CD8-positive, alpha-beta memory T cell (primary cell): Measurements from ENCODE around the gene TMEM63B. TPM values are rescaled to one million over a fixed set of nuclear protein-coding genes. Genes with fewer than 3 reads are reported as not detected.
"Not testable (repeated sequence)": the region's sequence is repeated elsewhere in the genome, so short reads cannot be mapped to it uniquely, and the experiment has no call there.

Source experiments
- CTCF ChIA-PET: fragments of 350-600 bp; sonication (Branson Sonifier 250); formaldehyde crosslinking; loops from one replicate; lab custom pipeline; 2021; ENCODE audit warnings: antibody characterized with exemption; lab: Charles Lee
- POLR2A ChIA-PET: fragments of 350-600 bp; sonication (Branson Sonifier 250); formaldehyde crosslinking; loops from one replicate; lab custom pipeline; 2021; ENCODE audit warnings: antibody characterized with exemption; lab: Charles Lee
- DNase-seq, 5 donors: peaks; one replicate each; pipeline versions ENCODE4 v3.0.0 to v3.0.0-alpha.2; 2020 to 2022; ENCODE audit warnings: mixed read lengths in 1 of 5
- H3K27ac ChIP-seq: one replicate; pipeline ENCODE4 v1.7.0; 2013; ENCODE audit warnings: low read depth, mild to moderate bottlenecking, low read length, moderate library complexity
- H3K27me3 ChIP-seq: 2 replicates; pipeline ENCODE4 v1.7.0; 2013; ENCODE audit warnings: low read length, mild to moderate bottlenecking; ENCODE audit not compliant: insufficient read depth, poor library complexity, severe bottlenecking
- H3K36me3 ChIP-seq: 2 replicates; pipeline ENCODE4 v1.7.0; 2013; ENCODE audit warnings: mild to moderate bottlenecking, low read length, moderate library complexity; ENCODE audit not compliant: insufficient read depth
- H3K4me1 ChIP-seq: 2 replicates; pipeline ENCODE4 v1.7.0; 2013; ENCODE audit warnings: mild to moderate bottlenecking, low read length, moderate library complexity; ENCODE audit not compliant: insufficient read depth
- H3K4me3 ChIP-seq: 2 replicates; pipeline ENCODE4 v1.7.0; 2013; ENCODE audit warnings: mild to moderate bottlenecking, low read length
- H3K9me3 ChIP-seq: 2 replicates; pipeline ENCODE4 v1.7.0; 2013; ENCODE audit warnings: mild to moderate bottlenecking, low read length
- H3K27ac Mint-ChIP-seq, 8 donors: one replicate each; pipeline ENCODE4 v1.8.0; 2020 to 2021; ENCODE audit warnings: mixed read lengths in 8 of 8, mild to moderate bottlenecking in 6 of 8, inconsistent platforms in 3 of 8, moderate library complexity in 3 of 8
- H3K27me3 Mint-ChIP-seq, 2 donors: one replicate each; pipeline ENCODE4 v1.8.0; 2020 to 2021; ENCODE audit warnings: mixed read lengths in 2 of 2, mild to moderate bottlenecking in 1 of 2, moderate library complexity in 1 of 2
- H3K36me3 Mint-ChIP-seq, 3 donors: one replicate each; pipeline ENCODE4 v1.8.0; 2020 to 2021; ENCODE audit warnings: mixed read lengths in 3 of 3, inconsistent platforms in 1 of 3, mild to moderate bottlenecking in 1 of 3
- H3K4me1 Mint-ChIP-seq, 3 donors: one replicate each; pipeline ENCODE4 v1.8.0; 2020 to 2021; ENCODE audit warnings: mixed read lengths in 3 of 3, inconsistent platforms in 1 of 3, mild to moderate bottlenecking in 1 of 3
- H3K4me3 Mint-ChIP-seq, 7 donors: one replicate each; pipeline ENCODE4 v1.8.0; 2020 to 2021; ENCODE audit warnings: mixed read lengths in 7 of 7, mild to moderate bottlenecking in 6 of 7, moderate library complexity in 4 of 7, inconsistent platforms in 2 of 7
- H3K9me3 Mint-ChIP-seq, 5 donors: one replicate each; pipeline ENCODE4 v1.8.0; 2020 to 2022; ENCODE audit warnings: mixed read lengths in 5 of 5, mild to moderate bottlenecking in 3 of 5, moderate library complexity in 2 of 5, inconsistent platforms in 1 of 5
- polyA plus RNA-seq: library from polyadenylated mRNA; unstranded; fragments of 300-500 nt; fragmentation: Illumina TruSeq; gene quantifications from one replicate; pipeline ENCODE4 v1.2.3, GENCODE V29; 2021
- total RNA-seq, 2 experiments: library from RNA; stranded (reverse); gene quantifications; one replicate each; pipeline ENCODE4 v1.2.3, GENCODE V29; 2021

Gene TMEM63B
- total and polyA plus RNA-seq, 3 experiments from 2014 or later: 1.9 to 20.3 (median 18.4) TPM

DNA sequence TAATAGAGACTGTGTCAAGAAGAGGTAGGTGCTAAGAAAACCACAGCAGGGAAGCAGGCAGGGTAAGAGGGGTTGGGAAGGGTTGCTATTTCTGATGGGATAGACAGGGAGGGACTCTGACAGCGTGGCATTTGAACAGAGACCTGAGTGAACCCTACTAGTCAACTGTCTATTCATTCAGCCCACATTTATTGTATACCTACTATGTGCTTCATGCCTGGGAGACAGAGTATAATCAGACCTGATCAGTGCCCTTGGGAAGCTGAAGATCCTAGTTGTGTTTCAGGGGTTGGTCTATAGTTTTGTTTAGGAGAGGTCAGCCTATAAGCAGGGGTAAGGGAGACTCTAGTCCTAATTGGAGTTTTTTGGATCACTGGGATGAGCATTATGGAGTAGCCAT lies 16.4 kb downstream of the TMEM63B start:
- Histone ChIP-seq H3K27me3 (no peaks in the 10 kb centered on the region), H3K4me1 (no peaks in the 10 kb centered on the region), H3K4me3 (no peak overlapping the region), H3K9me3 (no peaks in the 10 kb centered on the region), H3K27ac (no peak overlapping the region), H3K36me3 (peaks cover 27% of the 10 kb centered on the region)
- Mint-ChIP-seq H3K4me3 (no peak overlapping the region), H3K36me3 (peaks cover 6 to 77% (median 11%) of the 10 kb centered on the region in 3 donors), H3K27ac (peak overlapping the region in 5 of 8 donors; percentile 0 to 62 (median 40)), H3K27me3 (no peaks in the 10 kb centered on the region), H3K9me3 (no peaks in the 10 kb centered on the region), H3K4me1 (peaks cover 0 to 2% (median 0%) of the 10 kb centered on the region in 3 donors)
- POLR2A ChIA-PET: no interaction called here
- no peak for DNase-seq
- CTCF ChIA-PET: interaction anchor here (1.0 to 1.4 kb wide), 2 partner anchors 13 to 46 kb away, joined by 3 to 6 read pairs; no protein-coding TSS in a partner anchor

DNA sequence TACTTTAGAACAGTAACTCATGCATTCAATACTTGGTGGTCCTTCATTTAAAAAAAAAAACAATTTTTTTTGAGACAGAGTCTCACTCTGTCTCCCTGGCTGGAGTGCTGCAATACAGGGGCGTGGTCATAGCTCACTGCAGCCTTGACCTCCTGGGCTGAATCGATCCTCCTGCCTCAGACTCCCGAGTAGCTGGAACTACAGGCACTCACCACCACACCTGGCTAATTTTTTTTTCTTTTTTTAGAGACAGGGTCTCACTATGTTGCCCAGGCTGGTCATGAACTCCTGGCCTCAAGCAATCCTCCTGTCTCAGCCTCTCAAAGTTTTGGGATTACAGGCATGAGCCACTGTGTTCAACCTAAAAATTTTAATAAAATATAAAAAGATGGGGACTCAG lies 17.2 kb downstream of the TMEM63B start:
- not testable (repeated sequence) for H3K4me1 ChIP-seq, H3K27me3 ChIP-seq, H3K4me3 Mint-ChIP-seq, H3K9me3 ChIP-seq, H3K4me3 ChIP-seq, H3K4me1 Mint-ChIP-seq, H3K9me3 Mint-ChIP-seq, DNase-seq, H3K27ac ChIP-seq, H3K27ac Mint-ChIP-seq, H3K27me3 Mint-ChIP-seq
- H3K36me3 ChIP-seq: peaks cover 35% of the 10 kb centered on the region
- ChIA-PET POLR2A (interaction anchor here (0.6 kb wide), 1 partner anchor 16 kb away, joined by 7 read pairs; no protein-coding TSS in a partner anchor), CTCF (interaction anchor here (0.8 to 1.0 kb wide), 2 partner anchors 12 to 23 kb away, joined by 3 read pairs; no protein-coding TSS in a partner anchor)
- peaks cover 11 to 80% (median 11%) of the 10 kb centered on the region in 3 donors for H3K36me3 Mint-ChIP-seq

DNA sequence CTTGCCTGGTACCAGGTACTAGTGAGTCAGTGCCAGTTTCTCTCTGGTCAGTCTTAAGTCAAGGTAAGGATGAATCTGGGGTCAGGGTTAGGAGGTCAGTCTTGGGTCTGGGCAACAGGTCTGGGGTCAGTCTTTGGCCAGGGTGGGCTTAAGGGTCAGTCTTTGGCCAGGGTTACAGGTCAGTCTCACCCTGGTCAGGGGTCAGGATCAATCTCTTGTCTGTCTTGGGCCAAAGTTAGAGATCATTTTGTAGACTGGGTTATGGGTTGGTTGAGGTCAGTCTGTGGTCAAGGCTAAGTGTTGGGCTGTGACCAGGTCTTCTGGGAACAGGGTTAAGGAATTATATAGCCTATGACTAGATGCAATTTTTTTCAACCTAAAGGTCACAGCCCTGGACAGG lies 18.5 kb downstream of the TMEM63B start:
- peaks cover 6 to 75% (median 9%) of the 10 kb centered on the region in 3 donors for H3K36me3 Mint-ChIP-seq
- no peaks in the 10 kb centered on the region for H3K27me3 ChIP-seq
- H3K27me3 Mint-ChIP-seq: no peaks in the 10 kb centered on the region
- no peak overlapping the region for H3K4me3 ChIP-seq
- H3K27ac Mint-ChIP-seq: peak overlapping the region in 4 of 8 donors; percentile 14 to 78 (median 53)
- ChIA-PET CTCF (no interaction called here), POLR2A (no interaction called here)
- no peak for DNase-seq
- H3K4me1 Mint-ChIP-seq: peaks cover 0 to 2% (median 0%) of the 10 kb centered on the region in 3 donors
- H3K9me3 ChIP-seq: no peaks in the 10 kb centered on the region
- no peak overlapping the region for H3K4me3 Mint-ChIP-seq
- H3K36me3 ChIP-seq: peaks cover 23% of the 10 kb centered on the region
- H3K4me1 ChIP-seq: no peaks in the 10 kb centered on the region
- no peaks in the 10 kb centered on the region for H3K9me3 Mint-ChIP-seq
- no peak overlapping the region for H3K27ac ChIP-seq

DNA sequence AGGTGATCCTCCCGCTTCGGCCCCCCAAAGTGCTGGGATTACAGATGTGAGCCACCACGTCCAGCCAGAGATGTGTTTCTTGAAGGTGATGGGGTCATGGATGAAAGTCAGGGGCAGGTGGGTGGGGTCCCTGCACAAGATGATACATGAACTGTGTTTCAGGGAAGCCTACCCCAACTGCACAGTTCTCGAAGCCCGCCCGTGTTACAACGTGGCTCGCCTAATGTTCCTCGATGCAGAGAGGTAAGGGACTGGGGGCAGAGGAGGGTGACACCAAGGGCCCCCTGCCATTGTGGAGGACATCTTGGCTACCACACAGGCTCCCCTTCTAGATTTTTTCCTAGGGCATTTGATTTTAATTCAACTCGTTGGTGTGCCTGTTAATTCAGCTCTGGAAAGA lies 19.3 kb downstream of the TMEM63B start:
- ChIA-PET CTCF (interaction anchor here (0.9 kb wide), 1 partner anchor 50 kb away, joined by 3 read pairs; no protein-coding TSS in a partner anchor), POLR2A (no interaction called here)
- H3K4me3 Mint-ChIP-seq: no peak overlapping the region

DNA sequence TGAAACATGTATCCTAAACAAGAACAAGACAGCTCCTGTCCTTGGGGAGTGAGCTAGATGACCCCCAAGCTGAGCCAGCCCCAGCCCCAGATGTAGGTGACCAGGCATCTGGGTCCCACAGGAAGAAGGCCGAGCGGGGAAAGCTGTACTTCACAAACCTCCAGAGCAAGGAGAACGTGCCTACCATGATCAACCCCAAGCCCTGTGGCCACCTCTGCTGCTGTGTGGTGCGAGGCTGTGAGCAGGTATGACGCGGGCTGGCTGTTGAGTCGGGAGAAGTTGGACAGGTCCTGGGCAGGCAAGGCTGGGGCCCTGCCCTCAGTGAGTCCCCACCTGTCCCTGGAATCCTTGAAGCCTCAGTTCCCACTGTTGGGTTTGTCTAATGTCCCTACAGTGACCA lies 19.9 kb downstream of the TMEM63B start:
- ChIA-PET CTCF (interaction anchor here (0.9 kb wide), 1 partner anchor 51 kb away, joined by 3 read pairs; no protein-coding TSS in a partner anchor), POLR2A (no interaction called here)

More for the DNA sequence above, 19.3 kb downstream of the TMEM63B start:
- Mint-ChIP-seq H3K9me3 (no peaks in the 10 kb centered on the region), H3K27ac (peak overlapping the region in 1 of 8 donors; percentile 70), H3K36me3 (peaks cover 5 to 67% (median 9%) of the 10 kb centered on the region in 3 donors), H3K27me3 (no peaks in the 10 kb centered on the region), H3K4me1 (peaks cover 6 to 7% (median 7%) of the 10 kb centered on the region in 3 donors)
- Histone ChIP-seq H3K4me1 (peaks cover 3% of the 10 kb centered on the region), H3K27ac (no peak overlapping the region), H3K36me3 (peaks cover 20% of the 10 kb centered on the region), H3K4me3 (no peak overlapping the region), H3K27me3 (no peaks in the 10 kb centered on the region), H3K9me3 (no peaks in the 10 kb centered on the region)
- no peak for DNase-seq

DNA sequence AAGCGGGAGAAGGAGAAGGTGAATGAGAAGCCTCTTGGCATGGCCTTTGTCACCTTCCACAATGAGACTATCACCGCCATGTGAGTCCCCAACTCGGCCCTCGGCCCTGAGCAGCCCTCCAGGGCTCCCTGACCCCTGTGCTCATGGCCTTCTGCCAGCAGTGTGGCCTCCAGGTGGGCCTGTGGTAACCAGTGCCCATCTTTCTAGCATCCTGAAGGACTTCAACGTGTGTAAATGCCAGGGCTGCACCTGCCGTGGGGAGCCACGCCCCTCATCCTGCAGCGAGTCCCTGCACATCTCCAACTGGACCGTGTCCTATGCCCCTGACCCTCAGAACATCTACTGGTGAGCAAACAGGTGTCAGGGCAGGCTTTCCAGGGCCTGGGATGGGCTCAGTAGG lies 21.0 kb downstream of the TMEM63B start:
- no peaks in the 10 kb centered on the region for H3K27me3 Mint-ChIP-seq
- no peak overlapping the region for H3K27ac Mint-ChIP-seq
- CTCF ChIA-PET: no interaction called here
- Histone ChIP-seq H3K9me3 (no peaks in the 10 kb centered on the region), H3K27me3 (no peaks in the 10 kb centered on the region), H3K4me1 (peaks cover 4% of the 10 kb centered on the region), H3K4me3 (no peak overlapping the region), H3K36me3 (peaks cover 19% of the 10 kb centered on the region), H3K27ac (no peak overlapping the region)
- H3K4me1 Mint-ChIP-seq: peaks cover 7 to 9% (median 8%) of the 10 kb centered on the region in 3 donors
- H3K4me3 Mint-ChIP-seq: no peak overlapping the region
- POLR2A ChIA-PET: no interaction called here
- no peak for DNase-seq
- no peaks in the 10 kb centered on the region for H3K9me3 Mint-ChIP-seq
- H3K36me3 Mint-ChIP-seq: peaks cover 5 to 57% (median 11%) of the 10 kb centered on the region in 3 donors

More for the DNA sequence above, 19.9 kb downstream of the TMEM63B start:
- Mint-ChIP-seq H3K27me3 (no peaks in the 10 kb centered on the region), H3K27ac (no peak overlapping the region), H3K36me3 (peaks cover 5 to 66% (median 9%) of the 10 kb centered on the region in 3 donors), H3K9me3 (no peaks in the 10 kb centered on the region), H3K4me3 (peak overlapping the region in 1 of 7 donors; percentile 27), H3K4me1 (peaks cover 7 to 9% (median 8%) of the 10 kb centered on the region in 3 donors)
- no peaks in the 10 kb centered on the region for H3K27me3 ChIP-seq
- no peak for DNase-seq
- H3K9me3 ChIP-seq: no peaks in the 10 kb centered on the region
- H3K27ac ChIP-seq: no peak overlapping the region
- peaks cover 4% of the 10 kb centered on the region for H3K4me1 ChIP-seq
- peaks cover 20% of the 10 kb centered on the region for H3K36me3 ChIP-seq
- H3K4me3 ChIP-seq: no peak overlapping the region

DNA sequence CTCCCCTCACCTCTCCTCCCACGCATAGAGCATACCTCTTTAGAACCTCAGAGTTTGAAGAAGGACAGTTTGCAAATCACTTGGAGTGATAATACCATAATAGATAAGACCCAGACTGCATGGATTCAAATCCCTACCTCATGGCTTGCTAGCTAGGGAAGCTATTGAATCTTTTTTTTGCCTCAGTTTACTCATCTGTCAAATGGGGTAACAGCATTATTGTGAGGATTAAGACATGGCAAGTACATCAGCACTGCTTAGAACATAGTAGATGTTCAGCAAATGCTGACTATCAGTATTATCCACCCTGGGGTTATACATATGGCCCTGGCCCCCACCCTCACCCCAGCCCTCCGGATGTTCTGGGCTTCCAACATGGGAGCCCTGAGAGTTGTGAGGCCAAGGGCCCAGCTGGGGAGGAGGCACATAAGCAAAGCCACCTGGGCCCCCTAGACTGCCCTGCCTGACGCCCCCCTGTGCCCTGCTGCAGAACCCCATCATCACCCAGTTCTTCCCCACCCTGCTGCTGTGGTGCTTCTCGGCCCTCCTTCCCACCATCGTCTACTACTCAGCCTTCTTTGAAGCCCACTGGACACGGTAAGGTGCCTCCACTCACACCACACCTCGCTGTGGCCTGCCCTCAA lies 22.1 kb downstream of the TMEM63B start:
- Histone ChIP-seq H3K4me1 (peaks cover 4% of the 10 kb centered on the region), H3K9me3 (no peaks in the 10 kb centered on the region), H3K4me3 (no peak overlapping the region), H3K36me3 (peaks cover 10% of the 10 kb centered on the region), H3K27ac (no peak overlapping the region), H3K27me3 (no peaks in the 10 kb centered on the region)
- ChIA-PET CTCF (interaction anchor here (0.9 to 2.5 kb wide), 2 partner anchors 50 to 54 kb away, joined by 5 to 23 read pairs; no protein-coding TSS in a partner anchor), POLR2A (no interaction called here)
- Mint-ChIP-seq H3K27ac (no peak overlapping the region), H3K9me3 (no peaks in the 10 kb centered on the region), H3K4me1 (peaks cover 6 to 9% (median 7%) of the 10 kb centered on the region in 3 donors), H3K27me3 (no peaks in the 10 kb centered on the region), H3K36me3 (peaks cover 5 to 47% (median 11%) of the 10 kb centered on the region in 3 donors), H3K4me3 (no peak overlapping the region)
- no peak for DNase-seq

DNA sequence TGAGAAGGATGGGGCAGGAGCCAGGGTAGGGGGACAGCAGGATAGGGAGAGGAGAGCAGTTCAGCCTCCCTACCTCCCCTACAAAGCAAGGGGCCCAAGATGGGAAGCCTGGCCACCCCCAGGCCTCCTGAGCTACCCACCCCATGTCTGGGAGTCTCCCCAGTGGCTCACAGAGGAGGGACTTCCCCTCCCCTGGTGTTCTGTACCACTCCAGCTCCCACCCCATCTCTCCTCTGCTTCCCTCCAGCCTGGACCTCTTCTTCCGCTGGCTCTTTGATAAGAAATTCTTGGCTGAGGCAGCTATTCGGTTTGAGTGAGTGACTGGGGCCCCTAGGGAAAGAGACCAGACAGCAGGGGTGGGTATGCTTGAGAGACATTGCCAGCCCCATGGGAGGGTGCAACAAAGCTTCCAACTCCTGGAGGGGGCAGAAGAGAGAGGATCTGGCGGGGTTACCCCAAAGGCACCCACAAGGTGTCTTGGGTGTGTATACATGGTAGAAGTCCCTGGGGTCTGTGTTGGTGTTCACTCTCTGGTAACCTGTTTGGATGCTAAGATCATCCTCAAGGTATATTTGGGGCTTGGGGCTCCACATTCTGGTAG lies 23.1 kb downstream of the TMEM63B start:
- H3K27ac Mint-ChIP-seq: peak overlapping the region in 2 of 8 donors; percentile 26 to 90
- POLR2A ChIA-PET: no interaction called here

More for the DNA sequence above, 23.1 kb downstream of the TMEM63B start:
- peaks cover 6 to 11% (median 7%) of the 10 kb centered on the region in 3 donors for H3K4me1 Mint-ChIP-seq
- Histone ChIP-seq H3K9me3 (no peaks in the 10 kb centered on the region), H3K36me3 (peaks cover 10% of the 10 kb centered on the region), H3K4me1 (peaks cover 4% of the 10 kb centered on the region), H3K27ac (no peak overlapping the region), H3K27me3 (no peaks in the 10 kb centered on the region), H3K4me3 (no peak overlapping the region)
- peaks cover 5 to 47% (median 11%) of the 10 kb centered on the region in 3 donors for H3K36me3 Mint-ChIP-seq
- no peaks in the 10 kb centered on the region for H3K9me3 Mint-ChIP-seq
- CTCF ChIA-PET: interaction anchor here (0.9 to 2.5 kb wide), 5 partner anchors 11 to 55 kb away, joined by 4 to 23 read pairs (median 7); no protein-coding TSS in a partner anchor
- no peak overlapping the region for H3K4me3 Mint-ChIP-seq
- DNase-seq: no peak
- no peaks in the 10 kb centered on the region for H3K27me3 Mint-ChIP-seq
